NCI-H82 (cell line): ENCODE measurements around the gene SHANK3.

Experiments used
- DNase-seq: peaks from one replicate; lab custom pipeline; 2025; lab: John Stamatoyannopoulos, UW

SHANK3 gene

DNA sequence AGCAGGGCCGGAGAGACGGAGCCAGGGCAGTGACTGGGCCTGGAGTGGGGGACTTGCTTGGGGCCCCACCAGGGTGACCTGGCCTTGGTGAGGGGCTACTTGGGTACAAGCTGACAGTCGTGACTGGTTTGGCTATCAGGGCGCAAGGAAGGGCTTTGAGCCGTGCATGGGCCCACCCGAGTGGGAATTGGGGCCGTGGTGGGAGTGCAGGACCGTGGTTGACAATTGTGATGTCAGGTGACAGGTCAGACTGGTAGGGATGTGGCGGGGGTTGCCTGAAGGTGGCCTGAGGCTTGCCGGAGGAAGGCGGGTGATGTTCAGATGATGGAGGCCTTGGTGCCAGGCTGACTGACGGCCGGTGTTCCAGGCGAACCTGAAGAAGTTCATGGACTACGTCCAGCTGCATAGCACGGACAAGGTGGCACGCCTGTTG, 5.6 kb downstream of the SHANK3 start:
- DNase-seq: no peak

DNA sequence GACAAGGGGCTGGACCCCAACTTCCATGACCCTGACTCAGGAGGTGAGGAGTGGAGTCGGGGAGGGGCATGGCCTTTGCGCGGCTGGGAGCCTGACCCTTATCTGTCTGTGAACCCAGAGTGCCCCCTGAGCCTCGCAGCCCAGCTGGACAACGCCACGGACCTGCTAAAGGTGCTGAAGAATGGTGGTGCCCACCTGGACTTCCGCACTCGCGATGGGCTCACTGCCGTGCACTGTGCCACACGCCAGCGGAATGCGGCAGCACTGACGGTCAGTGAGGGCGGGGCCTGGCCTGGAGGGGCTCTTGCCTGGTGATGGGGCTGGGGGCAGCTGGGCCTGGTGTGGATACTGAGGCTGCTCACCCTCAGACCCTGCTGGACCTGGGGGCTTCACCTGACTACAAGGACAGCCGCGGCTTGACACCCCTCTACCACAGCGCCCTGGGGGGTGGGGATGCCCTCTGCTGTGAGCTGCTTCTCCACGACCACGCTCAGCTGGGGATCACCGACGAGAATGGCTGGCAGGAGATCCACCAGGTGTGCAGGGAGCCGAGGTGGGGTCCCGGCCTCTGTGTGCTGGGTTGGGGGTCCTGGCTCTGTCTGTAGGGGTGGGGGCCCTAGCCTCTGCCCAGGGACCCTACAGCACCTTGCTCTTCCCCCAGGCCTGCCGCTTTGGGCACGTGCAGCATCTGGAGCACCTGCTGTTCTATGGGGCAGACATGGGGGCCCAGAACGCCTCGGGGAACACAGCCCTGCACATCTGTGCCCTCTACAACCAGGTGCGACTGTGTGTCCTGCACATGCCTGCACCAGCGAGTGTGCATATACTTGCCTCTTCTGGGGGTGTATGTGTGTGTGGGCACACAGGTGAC, 6.3 kb downstream of the SHANK3 start:
- no peak for DNase-seq

DNA sequence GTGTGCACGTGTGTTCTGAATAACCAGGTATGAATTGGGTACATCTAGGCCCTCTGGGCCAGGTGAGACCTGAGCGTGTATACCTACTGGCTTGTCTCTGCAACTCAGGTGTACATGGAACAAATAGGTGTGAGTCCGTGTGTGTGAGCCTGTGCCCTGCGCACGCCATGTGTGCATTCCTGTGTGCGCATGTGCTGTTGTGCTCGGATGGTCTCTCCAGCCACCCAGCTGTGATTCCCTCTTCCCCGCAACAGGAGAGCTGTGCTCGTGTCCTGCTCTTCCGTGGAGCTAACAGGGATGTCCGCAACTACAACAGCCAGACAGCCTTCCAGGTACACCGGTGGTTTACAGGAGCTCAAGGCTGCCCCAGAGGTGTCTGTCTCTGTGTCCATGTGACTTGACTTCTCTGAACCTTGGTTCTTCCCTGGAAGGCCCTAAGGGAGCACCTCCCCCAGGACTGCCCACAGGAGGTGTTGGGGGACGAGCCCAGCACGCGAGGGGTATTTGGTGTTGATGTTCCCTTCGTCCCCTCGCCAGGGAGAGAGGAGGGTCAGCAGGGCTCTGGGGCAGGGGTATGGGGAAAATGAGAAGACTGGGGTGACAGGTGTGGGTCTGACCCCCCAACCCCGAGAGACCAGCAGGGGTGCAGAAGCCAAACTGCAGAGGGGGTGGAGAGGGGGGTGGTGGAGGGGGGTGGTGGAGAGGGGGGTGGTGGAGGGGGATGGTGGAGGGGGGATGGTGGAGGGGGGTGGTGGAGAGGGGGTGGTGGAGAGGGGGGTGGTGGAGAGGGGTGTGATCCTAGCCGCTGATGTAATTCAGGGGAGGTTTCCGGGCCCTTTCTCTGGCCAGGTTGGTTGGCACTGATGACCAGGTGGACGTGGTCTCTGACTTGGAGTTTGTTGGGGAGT, 10.7 kb downstream of the SHANK3 start:
- no peak for DNase-seq

DNA sequence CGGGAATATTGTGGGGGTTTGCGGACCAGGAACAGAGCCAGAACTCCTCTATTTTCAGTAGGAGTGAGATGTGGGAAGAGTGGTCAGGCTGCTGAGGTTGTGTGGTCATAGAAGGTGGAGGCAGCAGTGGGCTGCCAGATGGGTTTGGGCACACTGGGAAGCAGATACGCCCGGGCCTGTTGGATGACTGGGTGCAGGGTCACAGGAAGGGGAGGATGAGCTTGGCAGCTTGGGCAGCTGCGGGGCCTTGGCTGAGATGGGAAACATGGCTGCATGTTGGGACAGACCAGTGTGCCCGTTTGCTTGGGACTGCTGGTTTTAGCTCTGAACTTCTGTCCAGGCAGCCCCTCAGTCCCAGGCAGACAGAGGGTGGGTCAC, 11.4 kb downstream of the SHANK3 start:
- no peak for DNase-seq

DNA sequence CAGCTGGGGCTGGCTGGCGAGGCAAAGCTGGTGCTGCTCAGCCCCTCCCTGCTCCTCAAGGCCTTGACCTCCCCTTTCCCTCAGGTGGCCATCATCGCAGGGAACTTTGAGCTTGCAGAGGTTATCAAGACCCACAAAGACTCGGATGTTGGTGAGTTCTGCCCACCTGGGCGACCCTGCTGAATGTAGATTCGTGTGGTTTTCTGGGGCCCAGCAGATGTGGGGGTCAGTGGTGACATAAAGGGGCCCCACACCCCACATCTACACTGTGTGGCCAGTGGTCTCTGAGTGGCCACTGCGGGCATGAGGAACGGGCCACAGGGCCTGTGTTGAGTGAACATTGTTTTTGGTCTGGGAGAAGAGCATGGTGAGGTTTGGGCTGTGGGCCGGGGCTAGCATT, 11.9 kb downstream of the SHANK3 start:
- DNase-seq: no peak

DNA sequence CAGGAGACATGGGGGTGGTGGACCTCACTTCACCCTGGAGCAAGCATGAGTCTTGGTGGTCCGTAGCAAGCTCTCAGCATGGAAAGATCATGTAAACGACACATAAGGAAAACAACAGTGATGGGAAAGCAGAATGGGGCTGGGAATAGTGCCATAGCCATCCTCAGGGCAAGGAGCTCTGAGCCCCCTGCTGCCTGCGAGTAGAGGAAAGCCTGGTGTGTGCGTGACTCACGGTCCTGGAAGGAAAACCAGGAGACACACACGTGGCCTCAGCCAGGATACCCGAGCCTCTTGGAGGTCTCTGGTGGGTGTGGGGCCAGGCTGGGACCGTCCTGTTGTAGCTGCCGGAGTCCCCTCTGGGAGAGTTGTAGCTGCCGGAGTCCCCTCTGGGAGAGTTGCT, 12.4 kb downstream of the SHANK3 start:
- DNase-seq: no peak

DNA sequence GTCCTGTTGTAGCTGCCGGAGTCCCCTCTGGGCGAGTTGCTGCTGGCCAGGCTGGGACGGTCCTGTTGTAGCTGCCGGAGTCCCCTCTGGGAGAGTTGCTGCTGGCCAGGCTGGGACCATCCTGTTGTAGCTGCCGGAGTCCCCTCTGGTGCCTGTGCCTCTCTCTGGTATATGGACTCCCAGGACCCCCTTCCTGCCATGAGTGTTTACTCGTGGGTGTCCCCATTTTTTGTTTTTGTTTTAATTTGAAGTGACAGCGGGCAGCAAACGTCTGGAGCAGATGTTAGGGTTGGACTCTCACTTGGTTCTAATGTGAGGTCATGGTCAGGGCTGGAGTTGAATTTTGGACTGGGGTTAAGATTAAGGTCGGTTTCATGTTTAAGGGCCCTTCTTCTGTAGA, 14.2 kb downstream of the SHANK3 start:
- no peak for DNase-seq

DNA sequence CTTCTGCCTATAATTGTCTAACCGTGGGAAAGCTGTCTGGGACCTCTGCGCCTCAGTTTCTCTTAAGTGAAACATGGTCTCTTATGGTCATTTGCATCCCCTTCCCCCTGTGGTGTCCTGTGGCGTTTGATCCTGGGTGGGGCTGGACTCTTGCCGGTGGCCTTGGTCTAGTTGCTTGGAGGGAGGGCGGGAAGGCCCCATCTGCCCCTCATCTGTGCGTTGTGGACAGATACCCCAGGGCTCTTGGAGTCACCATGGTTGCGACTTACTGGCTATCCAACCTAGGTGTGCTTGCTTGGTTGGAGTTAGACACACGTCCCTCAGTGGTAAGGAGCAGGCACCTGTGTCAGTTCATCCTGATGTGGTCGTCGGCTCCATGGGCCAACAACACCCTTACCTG, 15.2 kb downstream of the SHANK3 start:
- DNase-seq: no peak

DNA sequence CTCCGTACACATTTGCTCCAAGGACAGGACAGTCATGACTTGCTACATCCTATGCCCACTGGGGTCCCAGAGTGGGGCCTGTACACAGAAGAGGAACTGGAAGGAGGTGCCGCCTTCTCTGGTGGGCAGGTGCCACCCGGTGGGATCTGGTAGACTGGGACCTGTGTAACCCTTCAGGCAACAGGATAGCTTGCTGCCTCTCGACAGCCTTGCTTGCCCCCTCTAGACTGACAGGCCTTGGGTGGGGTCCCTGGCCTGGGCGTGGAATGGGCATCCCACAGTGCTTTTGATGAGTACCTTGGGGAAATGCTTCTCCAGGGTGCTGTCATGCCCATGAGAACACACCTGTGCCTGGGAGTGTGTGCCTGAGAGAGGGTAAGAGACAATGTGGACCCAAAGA, 15.8 kb downstream of the SHANK3 start:
- DNase-seq: no peak

DNA sequence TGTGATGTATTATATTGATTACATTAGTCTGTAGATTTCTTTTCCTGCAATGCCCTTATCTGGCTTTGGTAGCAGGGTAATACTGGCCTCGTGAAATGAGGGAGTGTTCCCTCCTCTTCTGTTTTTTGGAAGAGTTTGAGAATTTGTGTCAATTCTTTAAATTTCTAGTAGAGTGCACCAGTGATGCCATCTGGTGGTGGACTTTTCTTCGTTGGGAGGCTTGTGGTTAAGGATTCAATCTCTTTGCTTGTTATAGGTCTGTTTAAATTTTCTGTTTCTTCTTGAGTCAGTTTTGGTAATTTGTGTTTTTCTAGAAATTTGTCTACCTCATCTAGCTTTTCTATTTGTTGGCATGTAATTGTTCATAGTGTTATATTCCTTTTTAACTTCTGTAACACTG, 18.9 kb downstream of the SHANK3 start:
- DNase-seq: peak; percentile 22

DNA sequence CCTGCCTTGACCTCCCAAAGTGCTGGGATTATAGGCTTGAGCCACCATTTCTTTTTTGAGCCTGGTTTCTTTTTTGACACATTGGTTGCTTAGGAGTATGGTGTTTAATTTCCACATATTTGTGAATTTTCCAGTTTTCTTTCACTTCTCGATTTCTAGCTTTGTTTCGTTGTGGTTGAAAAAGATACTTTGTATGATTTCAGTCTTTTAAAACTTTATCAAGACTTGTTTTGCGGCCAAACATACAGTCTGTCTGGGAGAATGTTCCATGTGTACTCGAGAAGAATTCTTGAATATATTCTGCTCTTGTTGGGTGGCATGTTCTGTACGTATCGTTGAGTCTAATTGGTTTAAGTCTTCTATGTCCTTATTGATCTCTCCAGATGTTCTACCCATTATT, 20.8 kb downstream of the SHANK3 start:
- no peak for DNase-seq

DNA sequence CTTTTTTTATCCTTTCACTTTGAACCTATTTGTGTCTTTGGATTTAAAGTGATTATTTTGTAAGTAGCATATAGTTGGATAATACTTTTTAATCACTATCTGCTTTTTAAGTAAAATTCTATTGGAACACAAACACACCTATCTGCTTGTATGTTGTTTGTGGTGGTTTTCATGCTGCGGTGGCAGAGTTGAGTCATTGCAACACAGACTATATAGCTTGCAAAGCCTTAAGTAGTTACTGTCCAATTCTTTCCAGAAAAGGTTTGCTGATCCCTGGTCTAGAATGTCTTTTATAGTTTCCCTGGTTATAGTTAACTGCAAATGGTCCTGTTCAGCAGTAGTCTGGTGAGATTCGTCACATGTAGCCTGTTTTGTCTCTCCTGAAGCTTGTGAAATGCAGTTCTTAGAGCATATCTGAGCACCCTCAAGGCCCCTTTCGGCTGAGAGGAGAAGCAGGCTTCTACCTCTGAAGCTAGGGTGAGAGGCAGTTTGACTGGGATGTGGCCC, 21.5 kb downstream of the SHANK3 start:
- DNase-seq: no peak

DNA sequence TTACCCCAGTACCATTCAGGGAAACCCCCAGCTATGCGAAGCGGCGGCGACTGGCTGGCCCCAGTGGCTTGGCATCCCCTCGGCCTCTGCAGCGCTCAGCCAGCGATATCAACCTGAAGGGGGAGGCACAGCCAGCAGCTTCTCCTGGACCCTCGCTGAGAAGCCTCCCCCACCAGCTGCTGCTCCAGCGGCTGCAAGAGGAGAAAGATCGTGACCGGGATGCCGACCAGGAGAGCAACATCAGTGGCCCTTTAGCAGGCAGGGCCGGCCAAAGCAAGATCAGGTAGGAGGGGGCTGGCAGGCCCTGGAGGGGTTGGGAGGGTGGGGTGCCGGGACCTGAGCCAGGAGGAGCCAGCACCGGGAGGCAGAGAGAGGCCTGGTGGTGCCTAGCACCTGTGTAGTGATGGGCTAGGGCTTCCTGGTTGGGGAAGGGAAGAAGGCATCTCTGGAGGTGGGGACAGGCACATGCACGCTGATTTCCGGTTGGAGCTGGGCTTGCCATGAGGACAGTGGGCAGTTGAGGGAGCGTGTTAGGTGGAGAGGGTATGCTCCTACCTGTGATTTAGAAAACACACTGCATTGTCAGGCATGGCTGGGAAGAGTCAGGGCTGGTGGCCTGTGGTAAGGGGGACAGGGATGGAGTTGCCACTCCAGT, 22.3 kb downstream of the SHANK3 start:
- DNase-seq: no peak

DNA sequence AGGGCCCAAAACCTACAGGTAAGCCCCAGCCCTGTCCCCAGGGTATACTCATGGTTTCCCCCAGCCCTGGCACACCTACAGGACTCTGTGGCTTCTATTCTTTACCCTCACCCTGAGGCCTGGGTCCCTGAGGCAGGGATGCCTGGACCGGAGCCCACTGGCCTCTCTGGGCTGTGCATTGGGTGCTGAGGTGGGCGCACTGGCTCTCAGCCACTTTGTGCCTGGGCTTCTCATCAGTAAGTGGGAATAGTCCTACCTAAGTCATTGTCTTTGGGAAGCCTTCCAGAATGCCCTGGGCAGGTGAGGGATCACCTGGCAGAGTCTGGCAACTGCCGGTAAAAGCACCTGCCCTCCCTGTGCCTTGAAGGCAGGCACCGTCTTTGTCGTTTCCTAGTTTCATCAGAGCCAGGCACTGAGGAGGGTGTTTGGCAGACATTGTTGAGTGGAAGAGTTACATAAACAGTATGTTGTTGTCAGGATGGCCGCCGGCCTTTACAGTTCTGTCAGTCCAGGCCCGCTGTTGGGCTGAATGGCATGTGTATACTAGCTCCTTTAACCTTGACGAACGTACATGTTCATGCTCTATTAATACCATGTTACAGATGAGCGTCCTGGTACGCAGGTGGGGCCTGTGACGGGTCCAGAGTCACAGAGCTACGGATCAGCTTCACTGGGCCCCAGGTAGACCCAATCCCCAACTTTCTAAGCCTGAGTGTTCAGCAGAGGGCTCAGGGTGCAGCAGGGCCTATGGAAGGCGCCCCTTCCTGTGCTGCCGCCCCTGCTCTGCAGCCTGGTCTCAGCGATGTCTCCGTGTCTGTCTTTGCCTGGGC, 23.0 kb downstream of the SHANK3 start:
- no peak for DNase-seq

DNA sequence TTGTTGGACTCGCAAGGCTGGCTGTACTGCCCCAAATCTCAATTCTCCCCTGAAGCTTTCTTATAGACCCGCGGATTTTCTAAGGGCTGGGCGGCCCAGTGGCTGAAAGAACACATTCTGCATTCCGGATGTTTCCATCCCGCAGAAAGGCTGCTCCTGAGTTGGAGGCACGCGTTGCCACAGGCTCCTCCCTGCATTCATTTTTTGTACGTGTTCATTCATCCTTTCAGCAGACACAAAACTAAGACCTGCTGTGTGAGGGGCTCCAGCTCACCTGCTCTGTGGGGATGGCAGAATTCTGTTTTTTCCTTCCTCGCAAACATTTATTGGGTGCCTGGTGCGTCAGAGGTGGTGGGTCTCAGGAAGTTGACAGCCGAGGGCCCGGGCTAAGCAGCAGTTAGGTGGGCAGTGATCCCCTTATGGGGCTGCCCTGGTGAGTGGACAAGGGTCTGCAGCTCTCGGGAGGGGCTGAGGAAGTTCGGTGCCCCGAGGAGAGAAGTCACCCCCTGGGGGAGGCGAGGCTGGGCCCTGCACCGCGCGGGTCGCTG, 23.7 kb downstream of the SHANK3 start:
- DNase-seq: no peak

DNA sequence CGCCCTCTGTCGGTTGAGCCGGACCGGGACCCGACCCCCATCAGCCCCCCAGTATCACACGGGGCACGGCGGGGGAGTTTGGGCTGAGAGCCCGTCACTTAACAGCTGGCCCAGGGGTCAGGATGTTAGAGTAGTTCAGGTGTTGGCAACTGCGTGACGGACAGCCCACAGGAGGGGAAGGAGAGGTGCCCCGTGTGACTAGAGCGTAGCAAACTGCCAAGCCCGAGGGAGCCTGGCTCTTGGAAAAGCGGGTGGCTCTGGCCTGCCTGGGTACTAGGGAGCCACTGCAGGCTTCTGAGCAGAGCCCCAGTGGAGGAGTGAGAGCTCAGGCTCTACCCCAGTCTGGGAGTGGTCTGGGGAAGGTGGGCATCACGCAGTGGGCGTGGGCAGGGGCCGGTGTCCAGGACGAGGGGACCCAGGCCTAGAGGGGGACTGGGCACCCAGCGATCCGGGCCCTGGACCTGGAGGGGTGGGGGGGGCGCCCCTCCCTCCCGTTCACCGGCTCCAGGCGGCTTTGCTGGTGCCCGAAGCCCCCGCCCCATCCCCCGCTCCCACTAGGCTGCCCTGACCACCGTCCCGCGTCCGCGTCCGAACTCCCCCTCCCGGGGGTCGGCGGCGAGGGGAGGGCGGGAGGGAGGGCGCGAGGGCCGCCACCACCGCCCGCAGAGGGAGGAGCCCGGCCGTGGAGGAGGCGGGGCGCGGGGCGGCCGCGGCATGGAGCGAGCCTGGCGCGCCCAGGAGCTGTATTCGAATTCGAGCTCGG, 24.4 kb downstream of the SHANK3 start:
- DNase-seq: no peak

DNA sequence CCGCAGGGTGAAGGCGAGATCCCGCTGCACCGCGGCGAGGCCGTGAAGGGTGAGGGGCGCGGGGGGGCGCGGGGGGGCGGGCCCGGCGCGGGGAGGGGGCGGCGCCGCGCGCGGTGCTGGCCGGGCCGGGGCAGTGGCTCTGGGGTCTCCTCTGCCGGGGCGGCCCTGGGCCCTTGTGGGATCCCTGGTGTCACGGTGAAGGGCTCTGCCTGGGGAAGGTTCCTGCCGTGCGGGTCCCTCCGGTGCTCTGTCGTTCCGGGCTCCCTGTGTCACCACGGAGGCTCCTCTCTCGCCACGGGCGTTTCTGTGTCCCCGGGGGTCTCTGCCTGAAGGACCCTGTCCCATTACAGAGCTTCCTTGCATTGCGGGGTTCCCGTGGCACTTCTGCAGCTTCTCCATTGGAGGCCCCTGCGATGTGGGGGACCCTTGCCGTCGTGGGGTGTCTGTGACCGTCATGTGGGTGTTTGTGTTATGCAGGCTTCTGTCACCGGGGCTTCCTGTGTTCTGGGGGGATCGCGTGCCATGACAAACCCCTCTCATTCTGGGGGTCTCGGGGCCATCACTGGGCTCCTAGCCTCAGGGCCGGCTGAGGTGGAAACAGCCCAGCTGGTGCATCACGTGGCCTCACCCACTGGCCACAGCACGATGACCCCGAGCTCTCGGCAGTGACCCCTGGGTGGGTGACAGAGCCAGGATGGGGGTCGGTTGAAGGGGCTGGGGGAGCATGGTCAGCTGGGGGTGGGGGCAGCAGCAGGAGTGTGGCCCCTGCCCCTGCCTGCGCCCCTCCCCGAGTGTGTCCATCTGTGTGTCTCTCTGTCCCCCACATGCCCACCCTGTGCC, 25.3 kb downstream of the SHANK3 start:
- no peak for DNase-seq

DNA sequence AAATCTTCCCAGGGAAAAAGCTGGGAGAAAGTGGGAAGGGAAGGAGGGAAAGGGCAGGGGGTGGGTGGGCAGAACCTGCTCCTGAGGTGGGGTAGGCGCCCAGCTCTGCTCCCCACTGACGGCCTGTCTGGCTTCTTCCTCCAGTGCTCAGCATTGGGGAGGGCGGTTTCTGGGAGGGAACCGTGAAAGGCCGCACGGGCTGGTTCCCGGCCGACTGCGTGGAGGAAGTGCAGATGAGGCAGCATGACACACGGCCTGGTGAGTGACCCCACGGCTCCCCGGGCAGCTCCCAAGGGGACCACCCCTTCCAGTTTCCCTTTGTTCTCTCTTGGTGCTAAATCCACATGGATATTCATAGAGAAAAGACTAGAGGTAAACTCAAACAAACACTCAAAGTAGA, 25.9 kb downstream of the SHANK3 start:
- DNase-seq: no peak

DNA sequence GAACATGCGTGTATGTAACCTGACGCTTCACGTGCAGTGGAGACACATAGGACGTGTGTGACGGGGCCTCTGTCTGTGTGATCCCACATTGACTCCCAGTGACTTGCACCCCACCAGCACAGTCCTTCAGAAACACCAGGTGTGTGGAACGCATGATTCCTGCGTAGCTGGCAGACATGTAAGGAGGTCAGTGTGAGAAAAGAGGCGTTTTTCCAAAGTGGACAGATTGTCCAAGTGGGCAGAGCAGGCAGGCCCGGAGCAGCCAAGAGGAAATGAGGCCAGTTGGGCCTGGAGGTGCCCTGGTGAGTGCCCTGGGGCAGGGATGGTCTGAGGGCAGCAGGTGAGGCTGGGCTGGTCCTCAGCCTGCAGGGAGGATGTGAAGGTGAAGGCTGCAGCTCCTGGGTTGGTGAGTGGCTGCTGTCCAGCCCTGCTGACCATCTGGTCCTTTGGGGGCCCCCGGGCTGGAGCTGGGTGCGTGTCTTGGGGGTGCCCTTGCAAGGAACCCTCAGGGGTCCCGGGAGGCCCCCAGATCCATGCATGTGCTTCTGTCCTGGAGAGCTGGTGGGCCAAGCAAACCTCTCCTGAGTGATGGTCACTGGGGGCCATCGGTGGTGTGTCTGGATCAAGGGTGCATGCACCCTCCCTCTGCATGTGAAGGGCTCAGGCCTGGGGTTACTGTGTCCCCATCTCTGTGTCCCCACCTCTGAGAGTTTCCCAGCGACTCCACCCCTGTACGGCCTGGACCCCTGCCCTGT, 26.6 kb downstream of the SHANK3 start:
- no peak for DNase-seq
